Right lobe of liver (tissue), 4 donors: ENCODE data around the gene SVEP1.

Experiments
- POLR2A ChIP-seq: fragments of 450-650 bp; IDR thresholded peaks from one replicate; pipeline ENCODE4 v1.6.1; 2017; ENCODE audit warnings: antibody characterized with exemption, mild to moderate bottlenecking
- TF ChIP-seq, protein P1 (sequence below), 4 donors: fragments of 200-600 bp in 3 of 4; fragments of 450-650 bp in 1 of 4; IDR thresholded peaks; one replicate each; pipeline versions ENCODE4 v1.5.1 to v1.8.0; 2016 to 2022; ENCODE audit warnings: antibody characterized with exemption in 4 of 4, mild to moderate bottlenecking in 2 of 4
- donor health status: DM: no; HTN: no; CAD: no.
- donor health status: DM: no; HTN: no; CAD: no.
- donor health status: DM: no; HTN: yes; CAD: no.

- TF ChIP-seq, protein P1, sequence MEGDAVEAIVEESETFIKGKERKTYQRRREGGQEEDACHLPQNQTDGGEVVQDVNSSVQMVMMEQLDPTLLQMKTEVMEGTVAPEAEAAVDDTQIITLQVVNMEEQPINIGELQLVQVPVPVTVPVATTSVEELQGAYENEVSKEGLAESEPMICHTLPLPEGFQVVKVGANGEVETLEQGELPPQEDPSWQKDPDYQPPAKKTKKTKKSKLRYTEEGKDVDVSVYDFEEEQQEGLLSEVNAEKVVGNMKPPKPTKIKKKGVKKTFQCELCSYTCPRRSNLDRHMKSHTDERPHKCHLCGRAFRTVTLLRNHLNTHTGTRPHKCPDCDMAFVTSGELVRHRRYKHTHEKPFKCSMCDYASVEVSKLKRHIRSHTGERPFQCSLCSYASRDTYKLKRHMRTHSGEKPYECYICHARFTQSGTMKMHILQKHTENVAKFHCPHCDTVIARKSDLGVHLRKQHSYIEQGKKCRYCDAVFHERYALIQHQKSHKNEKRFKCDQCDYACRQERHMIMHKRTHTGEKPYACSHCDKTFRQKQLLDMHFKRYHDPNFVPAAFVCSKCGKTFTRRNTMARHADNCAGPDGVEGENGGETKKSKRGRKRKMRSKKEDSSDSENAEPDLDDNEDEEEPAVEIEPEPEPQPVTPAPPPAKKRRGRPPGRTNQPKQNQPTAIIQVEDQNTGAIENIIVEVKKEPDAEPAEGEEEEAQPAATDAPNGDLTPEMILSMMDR (IDR thresholded peaks at IDR 0.05): no peak
- no peak for TF ChIP-seq POLR2A
Observed at GRCh38 chr9:110571801-110572483, 7.6 kb downstream of the SVEP1 start.
